Measurements from ENCODE around the gene ADAM33.

ADAM33 gene

GRCh38 chr20:3728354-3728753 lies 46.5 kb upstream of the ADAM33 start:
- no peak for TF ChIP-seq CTCF (IDR thresholded peaks at IDR 0.05; ENCODE audit: insufficient read depth, low read length, poor library complexity, severe bottlenecking)
- no peaks in the 10 kb centered on the region for H3K36me3 ChIP-seq (ENCODE audit: control insufficient read depth, insufficient read depth, low read length)

GRCh38 chr20:3727401-3728021 lies 45.7 kb upstream of the ADAM33 start:
- peaks cover 3% of the 10 kb centered on the region for H3K27me3 ChIP-seq (replicated peaks; ENCODE audit: control insufficient read depth, insufficient read depth, low read length)
- H3K4me3 ChIP-seq (replicated peaks; ENCODE audit: low read depth, low read length) = no peak overlapping the region

More at GRCh38 chr20:3728354-3728753, 46.5 kb upstream of the ADAM33 start:
- no peak for DNase-seq (ENCODE audit: extremely low read depth, insufficient read length)
- no peak overlapping the region for H3K4me3 ChIP-seq (replicated peaks; ENCODE audit: low read depth, low read length)
- peaks cover 3% of the 10 kb centered on the region for H3K27me3 ChIP-seq (replicated peaks; ENCODE audit: control insufficient read depth, insufficient read depth, low read length)

GRCh38 chr20:3724356-3724755 lies 42.5 kb upstream of the ADAM33 start:
- no peak for TF ChIP-seq CTCF (IDR thresholded peaks at IDR 0.05; ENCODE audit: insufficient read depth, low read length, poor library complexity, severe bottlenecking)
- DNase-seq (ENCODE audit: extremely low read depth, insufficient read length) = no peak
- Histone ChIP-seq H3K27me3 (replicated peaks; ENCODE audit: control insufficient read depth, insufficient read depth, low read length) (peaks cover 2% of the 10 kb centered on the region), H3K36me3 (ENCODE audit: control insufficient read depth, insufficient read depth, low read length) (no peaks in the 10 kb centered on the region), H3K4me3 (replicated peaks; ENCODE audit: low read depth, low read length) (no peak overlapping the region)

More at GRCh38 chr20:3727401-3728021, 45.7 kb upstream of the ADAM33 start:
- no peak for DNase-seq (ENCODE audit: extremely low read depth, insufficient read length)
- no peak for TF ChIP-seq CTCF (IDR thresholded peaks at IDR 0.05; ENCODE audit: insufficient read depth, low read length, poor library complexity, severe bottlenecking)
- H3K36me3 ChIP-seq (ENCODE audit: control insufficient read depth, insufficient read depth, low read length) = no peaks in the 10 kb centered on the region

- TF ChIP-seq CTCF (IDR thresholded peaks at IDR 0.05; ENCODE audit: insufficient read depth, low read length, poor library complexity, severe bottlenecking) = no peak
- H3K4me3 ChIP-seq (replicated peaks; ENCODE audit: low read depth, low read length) = no peak overlapping the region
- no peak for DNase-seq (ENCODE audit: extremely low read depth, insufficient read length)
- H3K27me3 ChIP-seq (replicated peaks; ENCODE audit: control insufficient read depth, insufficient read depth, low read length) = no peaks in the 10 kb centered on the region; the same call in 1 of the 2 replicates
- no peaks in the 10 kb centered on the region for H3K36me3 ChIP-seq (ENCODE audit: control insufficient read depth, insufficient read depth, low read length)
Observed at GRCh38 chr20:3723284-3723683, 41.5 kb upstream of the ADAM33 start.

GRCh38 chr20:3721912-3722311 lies 40.1 kb upstream of the ADAM33 start:
- Histone ChIP-seq H3K36me3 (ENCODE audit: control insufficient read depth, insufficient read depth, low read length) (no peaks in the 10 kb centered on the region), H3K4me3 (replicated peaks; ENCODE audit: low read depth, low read length) (no peak overlapping the region), H3K27me3 (replicated peaks; ENCODE audit: control insufficient read depth, insufficient read depth, low read length) (no peaks in the 10 kb centered on the region)
- DNase-seq (ENCODE audit: extremely low read depth, insufficient read length) = no peak
- no peak for TF ChIP-seq CTCF (IDR thresholded peaks at IDR 0.05; ENCODE audit: insufficient read depth, low read length, poor library complexity, severe bottlenecking)

GRCh38 chr20:3720626-3721025 lies 38.8 kb upstream of the ADAM33 start:
- Histone ChIP-seq H3K4me3 (replicated peaks; ENCODE audit: low read depth, low read length) (no peak overlapping the region), H3K27me3 (replicated peaks; ENCODE audit: control insufficient read depth, insufficient read depth, low read length) (no peaks in the 10 kb centered on the region), H3K36me3 (ENCODE audit: control insufficient read depth, insufficient read depth, low read length) (no peaks in the 10 kb centered on the region)
- no peak for TF ChIP-seq CTCF (IDR thresholded peaks at IDR 0.05; ENCODE audit: insufficient read depth, low read length, poor library complexity, severe bottlenecking)
- peak; percentile 37 for DNase-seq (ENCODE audit: extremely low read depth, insufficient read length)
